HepG2 (cell line): ENCODE data around the gene PRR35. TPM values are rescaled to one million over a fixed set of nuclear protein-coding genes. Genes with fewer than 3 reads are reported as not detected.

Experiments used
- DDIT3 ChIP-seq: sonication (generic); formaldehyde crosslinking; IDR thresholded peaks from 2 replicates; pipeline ENCODE4 v1.4.0; 2020; ENCODE audit warnings: mild to moderate bottlenecking, missing genetic modification reagents
- HNF1A ChIP-seq, 2 experiments: sonication (generic) in 1 of 2; formaldehyde crosslinking in 1 of 2; IDR thresholded peaks; 2 replicates each; pipeline versions ENCODE4 v1.4.0 to v1.6.1; 2016 to 2020; ENCODE audit warnings: borderline replicate concordance in 1 of 2, low read depth in 1 of 2, mild to moderate bottlenecking in 1 of 2, missing genetic modification reagents in 1 of 2
- ISX ChIP-seq: sonication (generic); formaldehyde crosslinking; conservative IDR thresholded peaks from 2 replicates; pipeline ENCODE4 v1.5.0; 2020; ENCODE audit warnings: missing genetic modification reagents
- NR0B2 ChIP-seq: sonication (generic); formaldehyde crosslinking; IDR thresholded peaks from 2 replicates; pipeline ENCODE4 v1.4.0; 2020; ENCODE audit warnings: mild to moderate bottlenecking, missing genetic modification reagents
- RBM22 ChIP-seq: fragments of 200-400 bp; formaldehyde crosslinking; optimal IDR thresholded peaks from 2 replicates; pipeline ENCODE3; 2017; ENCODE audit warnings: mild to moderate bottlenecking, low read length, moderate library complexity
- REST ChIP-seq, 2 experiments: IDR thresholded peaks; 2 replicates each; pipeline ENCODE4 v1.6.1; 2011 to 2012; ENCODE audit warnings: low read length in 2 of 2, borderline replicate concordance in 1 of 2, low read depth in 1 of 2, mild to moderate bottlenecking in 1 of 2, moderate library complexity in 1 of 2
- SP2 ChIP-seq: sonication (generic); formaldehyde crosslinking; IDR thresholded peaks from 2 replicates; pipeline ENCODE4 v1.5.1; 2020; ENCODE audit warnings: mild to moderate bottlenecking, missing genetic modification reagents
- SPEN ChIP-seq: sonication (generic); formaldehyde crosslinking; IDR thresholded peaks from 2 replicates; pipeline ENCODE4 v1.5.1; 2020; ENCODE audit warnings: low read depth, mild to moderate bottlenecking, missing genetic modification reagents
- ZNF296 ChIP-seq: sonication (generic); formaldehyde crosslinking; conservative IDR thresholded peaks from 2 replicates; pipeline ENCODE4 v1.5.0; 2020; ENCODE audit warnings: mild to moderate bottlenecking, missing genetic modification reagents
- ZNF574 ChIP-seq: sonication (generic); formaldehyde crosslinking; IDR thresholded peaks from 2 replicates; pipeline ENCODE4 v1.4.0; 2020; ENCODE audit warnings: missing genetic modification reagents
- ZNF605 ChIP-seq: sonication (generic); formaldehyde crosslinking; IDR thresholded peaks from 2 replicates; pipeline ENCODE4 v1.8.0; 2022; ENCODE audit warnings: mild to moderate bottlenecking, missing genetic modification reagents
- ZNF891 ChIP-seq: sonication (generic); formaldehyde crosslinking; IDR thresholded peaks from 2 replicates; pipeline ENCODE4 v1.5.0; 2020; ENCODE audit warnings: mild to moderate bottlenecking, missing genetic modification reagents
- polyA plus RNA-seq, 8 experiments: library from polyadenylated mRNA; depleted of rRNA in 3 of 8; stranded (reverse) in 7 of 8; unstranded in 1 of 8; fragments of >200 nt; fragmentation: Illumina TruSeq in 4 of 8; extraction: Trizol in 4 of 8; gene quantifications; 2 replicates each; pipeline versions ENCODE4 v1.2.1 to v1.2.3, GENCODE V29; 2011 to 2016; ENCODE audit warnings: low read depth in 4 of 8, missing spikeins in 1 of 8, mixed read lengths in 1 of 8; ENCODE audit not compliant: insufficient read depth in 1 of 8
- total RNA-seq, 5 experiments: library from RNA; depleted of rRNA; stranded (reverse); fragments of >200 nt; fragmentation: Illumina TruSeq; extraction: Trizol; gene quantifications; 2 replicates each; pipeline ENCODE4 v1.2.3, GENCODE V29; 2016; ENCODE audit warnings: low read depth in 1 of 5

Gene PRR35
- total and polyA plus RNA-seq, 2 of the 13 experiments (the other 11 are each of a cell fraction or from before 2014, with no cell fraction given): 0.07 to 0.16 TPM

- TF ChIP-seq ZNF574 (CRISPR knock-in tag) (no peak), ISX (CRISPR knock-in tag) (no peak), HNF1A (IDR thresholded peaks at IDR 0.05; ENCODE audit: low read depth) (no peak), HNF1A (CRISPR knock-in tag; IDR thresholded peaks at IDR 0.05; ENCODE audit: borderline replicate concordance) (no peak), ZNF296 (0 out of 2 replicates have a peak, but pooled peaks have one; percentile 34), NR0B2 (CRISPR knock-in tag) (no peak), ZNF891 (CRISPR knock-in tag) (no peak), REST (IDR thresholded peaks at IDR 0.05; ENCODE audit: borderline replicate concordance in 1 of 2, low read depth in 1 of 2, low read length in 2 of 2) (no peak), ZNF605 (no peak), SP2 (CRISPR knock-in tag) (no peak), SPEN (CRISPR knock-in tag) (no peak), DDIT3 (CRISPR knock-in tag) (no peak), RBM22 (peak; percentile 66)
These were observed 33.8 kb upstream of the PRR35 start (continued) for GRCh38 chr16:526181-527014.
